H9 (cell line): ENCODE data around the gene VIPR1. TPM values are rescaled to one million over a fixed set of nuclear protein-coding genes. Genes with fewer than 3 reads are reported as not detected.

ENCODE experiments used
- DNase-seq: peaks from one replicate; pipeline ENCODE4 v3.0.0-alpha.2; 2017
- H2AFZ ChIP-seq: one replicate; pipeline ENCODE4 v1.6.1; 2013; ENCODE audit warnings: mild to moderate bottlenecking, low read length, control low read depth, moderate library complexity
- H2AK5ac ChIP-seq: 2 replicates; pipeline ENCODE4 v1.6.1; 2013; ENCODE audit warnings: low read length, control low read depth, mixed read lengths; ENCODE audit not compliant: insufficient read length
- H2BK120ac ChIP-seq: one replicate; pipeline ENCODE4 v1.6.1; 2013; ENCODE audit warnings: low read depth, mild to moderate bottlenecking, low read length, control low read depth, inconsistent platforms; ENCODE audit not compliant: poor library complexity, severe bottlenecking
- H2BK12ac ChIP-seq: 2 replicates; pipeline ENCODE4 v1.6.1; 2013; ENCODE audit warnings: low read length, control low read depth, mixed read lengths, low read depth; ENCODE audit not compliant: insufficient read length
- H2BK15ac ChIP-seq: 2 replicates; pipeline ENCODE4 v1.6.1; 2013; ENCODE audit warnings: low read depth, low read length, control low read depth
- H2BK20ac ChIP-seq: one replicate; pipeline ENCODE4 v1.6.1; 2013; ENCODE audit warnings: low read depth, mild to moderate bottlenecking, low read length, control low read depth, inconsistent platforms; ENCODE audit not compliant: poor library complexity, severe bottlenecking
- H2BK5ac ChIP-seq: 2 replicates; pipeline ENCODE4 v1.6.1; 2013; ENCODE audit warnings: low read length, control low read depth, mixed read lengths; ENCODE audit not compliant: insufficient read length
- H3K14ac ChIP-seq: 2 replicates; pipeline ENCODE4 v1.6.1; 2013; ENCODE audit warnings: low read length, control low read depth; ENCODE audit not compliant: insufficient read depth
- H3K18ac ChIP-seq: 2 replicates; pipeline ENCODE4 v1.6.1; 2013; ENCODE audit warnings: low read depth, mild to moderate bottlenecking, mixed read lengths, low read length, control low read depth; ENCODE audit not compliant: insufficient read length
- H3K23ac ChIP-seq: 2 replicates; pipeline ENCODE4 v1.6.1; 2013; ENCODE audit warnings: low read length, control low read depth, mixed read lengths, low read depth; ENCODE audit not compliant: insufficient read length
- H3K23me2 ChIP-seq: 2 replicates; pipeline ENCODE4 v1.6.1; 2013; ENCODE audit warnings: low read depth, mild to moderate bottlenecking, mixed read lengths, low read length, control low read depth; ENCODE audit not compliant: insufficient read length, poor library complexity, severe bottlenecking
- H3K27ac ChIP-seq: 2 replicates; pipeline ENCODE4 v1.5.1; 2013; ENCODE audit warnings: low read length, control low read depth, mixed read lengths, low read depth; ENCODE audit not compliant: insufficient read length
- H3K27me3 ChIP-seq: 2 replicates; pipeline ENCODE4 v1.6.1; 2013; ENCODE audit warnings: low read length, control low read depth, inconsistent platforms; ENCODE audit not compliant: insufficient read depth
- H3K4ac ChIP-seq: 2 replicates; pipeline ENCODE4 v1.6.1; 2013; ENCODE audit warnings: low read depth, mild to moderate bottlenecking, control low read depth, inconsistent platforms, low read length, moderate library complexity
- H3K4me1 ChIP-seq: 2 replicates; pipeline ENCODE4 v1.6.1; 2013; ENCODE audit warnings: low read length, control low read depth, inconsistent platforms; ENCODE audit not compliant: insufficient read depth
- H3K4me2 ChIP-seq: 2 replicates; pipeline ENCODE4 v1.6.1; 2013; ENCODE audit warnings: low read length, control low read depth, mixed read lengths; ENCODE audit not compliant: insufficient read length, insufficient read depth
- H3K56ac ChIP-seq: 2 replicates; pipeline ENCODE4 v1.6.1; 2013; ENCODE audit warnings: low read depth, mild to moderate bottlenecking, mixed read lengths, low read length, control low read depth; ENCODE audit not compliant: insufficient read length
- H3K79me1 ChIP-seq: 2 replicates; pipeline ENCODE4 v1.6.1; 2013; ENCODE audit warnings: low read depth, mild to moderate bottlenecking, moderate library complexity, low read length, control low read depth, inconsistent platforms; ENCODE audit not compliant: insufficient read depth, poor library complexity, severe bottlenecking
- H3K79me2 ChIP-seq: 2 replicates; pipeline ENCODE4 v1.6.1; 2013; ENCODE audit warnings: low read length, control low read depth, inconsistent platforms; ENCODE audit not compliant: insufficient read depth
- H3K9ac ChIP-seq: 2 replicates; pipeline ENCODE4 v1.6.1; 2013; ENCODE audit warnings: low read length, control low read depth, mixed read lengths; ENCODE audit not compliant: insufficient read length; ENCODE audit errors: extremely low read depth
- H3K9me3 ChIP-seq: one replicate; pipeline ENCODE4 v1.6.1; 2013; ENCODE audit warnings: low read depth, low read length, inconsistent platforms; ENCODE audit not compliant: control insufficient read depth
- H3T11ph ChIP-seq: one replicate; pipeline ENCODE4 v1.6.1; 2013; ENCODE audit warnings: mild to moderate bottlenecking, low read length, control low read depth, inconsistent platforms
- H4K20me1 ChIP-seq: one replicate; pipeline ENCODE4 v1.6.1; 2013; ENCODE audit not compliant: control insufficient read depth, insufficient read length, insufficient read depth
- H4K5ac ChIP-seq: 2 replicates; pipeline ENCODE4 v1.6.1; 2013; ENCODE audit warnings: low read depth, mild to moderate bottlenecking, mixed read lengths, low read length, control low read depth; ENCODE audit not compliant: insufficient read length
- H4K8ac ChIP-seq: replicated peaks from 2 replicates; pipeline ENCODE4 v1.6.1; 2013; ENCODE audit warnings: low read length, control low read depth, mixed read lengths, low read depth; ENCODE audit not compliant: insufficient read length
- H4K91ac ChIP-seq: 2 replicates; pipeline ENCODE4 v1.6.1; 2013; ENCODE audit warnings: low read depth, mild to moderate bottlenecking, moderate library complexity, mixed read lengths, low read length, control low read depth; ENCODE audit not compliant: insufficient read length
- H3K27ac Mint-ChIP-seq, 3 experiments: 2 replicates in 2 of 3; 3 replicates in 1 of 3; pipeline ENCODE4 v1.8.0; 2020 to 2021; ENCODE audit warnings: mixed read lengths in 3 of 3, mild to moderate bottlenecking in 1 of 3, moderate library complexity in 1 of 3
- H3K27me3 Mint-ChIP-seq: 2 replicates; pipeline ENCODE4 v1.8.0; 2021; ENCODE audit warnings: low read depth, mild to moderate bottlenecking, moderate library complexity, mixed read lengths
- H3K36me3 Mint-ChIP-seq, 3 experiments: 2 replicates in 2 of 3; 3 replicates in 1 of 3; pipeline ENCODE4 v1.8.0; 2020 to 2021; ENCODE audit warnings: low read depth in 3 of 3, mixed read lengths in 3 of 3; ENCODE audit not compliant: insufficient read depth in 1 of 3
- H3K4me1 Mint-ChIP-seq, 2 experiments: 2 replicates each; pipeline ENCODE4 v1.8.0; 2020; ENCODE audit warnings: mixed read lengths in 2 of 2
- H3K4me3 Mint-ChIP-seq, 2 experiments: 2 replicates in 1 of 2; 3 replicates in 1 of 2; pipeline ENCODE4 v1.8.0; 2020 to 2021; ENCODE audit warnings: mild to moderate bottlenecking in 2 of 2, mixed read lengths in 2 of 2, moderate library complexity in 1 of 2
- H3K9me3 Mint-ChIP-seq, 2 experiments: 2 replicates in 1 of 2; 3 replicates in 1 of 2; pipeline ENCODE4 v1.8.0; 2020; ENCODE audit warnings: mild to moderate bottlenecking in 2 of 2, mixed read lengths in 2 of 2, moderate library complexity in 1 of 2
- WGBS: extraction: QIAGEN DNeasy Blood & Tissue Kit; methylation state at CpG from one replicate; pipeline ENCODE4 v1.1.7; 2013; ENCODE audit warnings: missing lambda C conversion rate, low lambda C conversion rate, mixed read lengths; ENCODE audit not compliant: insufficient read length; ENCODE audit errors: extremely low coverage; 5-methylcytosine and 5-hydroxymethylcytosine counted together
- total RNA-seq: library from RNA; stranded (reverse); gene quantifications from 2 replicates; pipeline ENCODE4 v1.2.1, GENCODE V29; 2021
- TF ChIP-seq, protein P1 (sequence below): fragments of 200-600 bp; sonication (generic); conservative IDR thresholded peaks from 3 replicates; pipeline ENCODE4 v1.8.0; 2021; ENCODE audit warnings: antibody characterized with exemption, mild to moderate bottlenecking

The VIPR1 gene
- total RNA-seq, 1 experiment from 2014 or later = 6.5 TPM

DNA sequence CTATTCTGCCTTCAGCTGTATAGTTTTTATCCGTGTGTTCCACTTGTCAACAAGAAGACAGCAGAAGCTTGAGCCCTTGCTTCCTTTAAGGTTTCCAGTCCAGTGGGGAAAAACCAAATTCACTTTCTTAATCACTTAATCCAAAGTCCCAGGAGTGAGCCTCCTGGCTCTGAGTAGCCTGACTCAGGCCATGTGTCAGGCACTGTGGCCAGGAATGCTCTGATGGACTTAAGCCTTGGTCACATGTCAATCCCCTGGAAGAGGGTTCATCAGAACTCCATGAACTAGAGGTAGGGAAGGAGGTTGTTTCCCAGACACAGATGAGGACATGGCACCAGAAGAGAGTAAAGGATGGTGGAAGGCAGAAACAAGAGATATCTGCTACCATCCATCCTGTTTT lies 8.8 kb downstream of the VIPR1 start:
- Histone ChIP-seq H3K27me3 (no peaks in the 10 kb centered on the region), H3K9ac (no peak overlapping the region), H3K18ac (no peak overlapping the region), H3K23ac (no peak overlapping the region), H3K4ac (no peak overlapping the region), H3K79me1 (no peaks in the 10 kb centered on the region), H3T11ph (no peak overlapping the region), H3K23me2 (no peaks in the 10 kb centered on the region), H2BK12ac (no peak overlapping the region), H3K9me3 (no peaks in the 10 kb centered on the region), H3K4me1 (peaks cover 7% of the 10 kb centered on the region; the same call in 1 of the 2 replicates), H2AK5ac (no peak overlapping the region), H3K56ac (no peak overlapping the region), H2BK120ac (no peak overlapping the region), H3K79me2 (no peaks in the 10 kb centered on the region), H2BK15ac (no peak overlapping the region), H3K14ac (no peak overlapping the region), H4K20me1 (no peaks in the 10 kb centered on the region), H2BK5ac (no peak overlapping the region), H2BK20ac (no peak overlapping the region), H3K4me2 (no peak overlapping the region), H2AFZ (no peak overlapping the region), H3K27ac (no peak overlapping the region), H4K8ac (no peak overlapping the region), H4K91ac (no peak overlapping the region), H4K5ac (no peak overlapping the region)
- Mint-ChIP-seq H3K27me3 (peaks cover 11% of the 10 kb centered on the region; the same call in 1 of the 2 replicates), H3K27ac (no peak overlapping the region), H3K9me3 (no peaks in the 10 kb centered on the region), H3K4me3 (no peak overlapping the region; a peak in 1 of 5 replicates), H3K36me3 (peaks cover 0 to 2% (median 0%) of the 10 kb centered on the region in 3 experiments; a peak in 2 of 7 replicates), H3K4me1 (peaks cover 21 to 22% of the 10 kb centered on the region in 2 experiments)
- no peak for DNase-seq
- WGBS = no CpG with 5 or more reads among the region's 1 CpG
- TF ChIP-seq, protein P1, sequence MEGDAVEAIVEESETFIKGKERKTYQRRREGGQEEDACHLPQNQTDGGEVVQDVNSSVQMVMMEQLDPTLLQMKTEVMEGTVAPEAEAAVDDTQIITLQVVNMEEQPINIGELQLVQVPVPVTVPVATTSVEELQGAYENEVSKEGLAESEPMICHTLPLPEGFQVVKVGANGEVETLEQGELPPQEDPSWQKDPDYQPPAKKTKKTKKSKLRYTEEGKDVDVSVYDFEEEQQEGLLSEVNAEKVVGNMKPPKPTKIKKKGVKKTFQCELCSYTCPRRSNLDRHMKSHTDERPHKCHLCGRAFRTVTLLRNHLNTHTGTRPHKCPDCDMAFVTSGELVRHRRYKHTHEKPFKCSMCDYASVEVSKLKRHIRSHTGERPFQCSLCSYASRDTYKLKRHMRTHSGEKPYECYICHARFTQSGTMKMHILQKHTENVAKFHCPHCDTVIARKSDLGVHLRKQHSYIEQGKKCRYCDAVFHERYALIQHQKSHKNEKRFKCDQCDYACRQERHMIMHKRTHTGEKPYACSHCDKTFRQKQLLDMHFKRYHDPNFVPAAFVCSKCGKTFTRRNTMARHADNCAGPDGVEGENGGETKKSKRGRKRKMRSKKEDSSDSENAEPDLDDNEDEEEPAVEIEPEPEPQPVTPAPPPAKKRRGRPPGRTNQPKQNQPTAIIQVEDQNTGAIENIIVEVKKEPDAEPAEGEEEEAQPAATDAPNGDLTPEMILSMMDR = no peak
